ENCODE results near the gene MFRP. TPM values are rescaled to one million over a fixed set of nuclear protein-coding genes. Genes with fewer than 3 reads are reported as not detected.

MFRP gene
- total RNA-seq, 1 experiment from 2014 or later, result not detected

- DNase-seq (ENCODE audit: low read depth), result no peak
These were observed 8.1 kb downstream of the MFRP start for GRCh38 chr11:119338318-119338890.

- peak; percentile 73 for DNase-seq (ENCODE audit: low read depth)
These were observed 8.8 kb downstream of the MFRP start for GRCh38 chr11:119337581-119338317.

- no peak for DNase-seq (ENCODE audit: low read depth)
These were observed 9.6 kb downstream of the MFRP start for GRCh38 chr11:119336744-119337469.

GRCh38 chr11:119335655-119336543 lies 10.6 kb downstream of the MFRP start:
- no peak for DNase-seq (ENCODE audit: low read depth)

- no peak for DNase-seq (ENCODE audit: low read depth)
These were observed 11.3 kb downstream of the MFRP start for GRCh38 chr11:119335091-119335654.

GRCh38 chr11:119334174-119334930 lies 12.2 kb downstream of the MFRP start, which contains the start of gene RNF26:
TSS of gene RNF26 (plus strand) at chr11:119334527. CDS start at chr11:119335123, 596 bp downstream.
- peak; percentile 98 for DNase-seq (ENCODE audit: low read depth)

- DNase-seq (ENCODE audit: low read depth), result no peak
These were observed 14.3 kb downstream of the MFRP start for GRCh38 chr11:119332111-119332765.

- DNase-seq (ENCODE audit: low read depth), result no peak
These were observed 16.3 kb downstream of the MFRP start for GRCh38 chr11:119330237-119330636.

GRCh38 chr11:119329320-119329719 lies 17.2 kb downstream of the MFRP start:
- DNase-seq (ENCODE audit: low read depth), result no peak

- DNase-seq (ENCODE audit: low read depth), result no peak
These were observed 22.3 kb downstream of the MFRP start for GRCh38 chr11:119324189-119324588.

GRCh38 chr11:119323532-119324033 lies 22.9 kb downstream of the MFRP start:
- DNase-seq (ENCODE audit: low read depth), result peak; percentile 72

GRCh38 chr11:119322921-119323531 lies 23.5 kb downstream of the MFRP start:
- DNase-seq (ENCODE audit: low read depth), result no peak

- DNase-seq (ENCODE audit: low read depth), result no peak
These were observed 24.2 kb downstream of the MFRP start for GRCh38 chr11:119322360-119322739.

- peak; percentile 81 for DNase-seq (ENCODE audit: low read depth)
These were observed 25.6 kb downstream of the MFRP start for GRCh38 chr11:119320776-119321524.

GRCh38 chr11:119320240-119320775 lies 26.2 kb downstream of the MFRP start:
- no peak for DNase-seq (ENCODE audit: low read depth)

GRCh38 chr11:119319700-119320239 lies 26.7 kb downstream of the MFRP start:
- DNase-seq (ENCODE audit: low read depth), result no peak

GRCh38 chr11:119319136-119319699 lies 27.3 kb downstream of the MFRP start:
- DNase-seq (ENCODE audit: low read depth), result no peak
